B cell (primary cell): Measurements from ENCODE around the gene TMEM138. TPM values are rescaled to one million over a fixed set of nuclear protein-coding genes. Genes with fewer than 3 reads are reported as not detected.

Experiments
- ATAC-seq: fragments of 200-7000 bp; cut with Tn5 transposase; one replicate; pipeline ENCODE4 v1.10.0; 2021; ENCODE audit warnings: low read depth, mild to moderate bottlenecking, moderate number of reproducible peaks, moderate library complexity
- CTCF ChIA-PET: fragments of 350-600 bp; sonication (Branson Sonifier 250); formaldehyde crosslinking; loops from one replicate; lab custom pipeline; 2021; ENCODE audit warnings: antibody characterized with exemption, inconsistent platforms; lab: Charles Lee
- POLR2A ChIA-PET: fragments of 350-600 bp; sonication (Branson Sonifier 250); formaldehyde crosslinking; loops from one replicate; lab custom pipeline; 2021; ENCODE audit warnings: antibody characterized with exemption; lab: Charles Lee
- DNase-seq: peaks from one replicate; pipeline ENCODE4 v3.0.0; 2013
- H2AFZ ChIP-seq: 2 replicates; pipeline ENCODE4 v1.6.1; 2012; ENCODE audit warnings: mild to moderate bottlenecking, low read depth, low read length; ENCODE audit not compliant: insufficient read depth, poor library complexity, severe bottlenecking
- H3K27ac ChIP-seq, 2 donors: 1 replicate in 1 of 2; 2 replicates in 1 of 2; pipeline ENCODE4 v1.5.1; 2012 to 2013; ENCODE audit warnings: low read length in 2 of 2, mild to moderate bottlenecking in 2 of 2, moderate library complexity in 1 of 2
- H3K27me3 ChIP-seq, 4 experiments: fragments of 200-600 bp in 1 of 4; sonication (generic) in 1 of 4; replicated peaks in 1 of 4; 1 replicate in 2 of 4; 2 replicates in 2 of 4; pipeline versions ENCODE4 v1.6.1 to v1.7.0; 2013 to 2016; ENCODE audit warnings: low read length in 3 of 4, mild to moderate bottlenecking in 2 of 4, mixed read lengths in 1 of 4, moderate library complexity in 1 of 4; ENCODE audit not compliant: insufficient read depth in 4 of 4, control insufficient read depth in 3 of 4; ENCODE audit errors: control extremely low read depth in 1 of 4
- H3K36me3 ChIP-seq, 2 experiments: replicated peaks in 1 of 2; 1 replicate in 1 of 2; 2 replicates in 1 of 2; pipeline versions ENCODE4 v1.6.1 to v1.7.1; 2013; ENCODE audit warnings: low read length in 1 of 2; ENCODE audit not compliant: insufficient read depth in 2 of 2, control insufficient read depth in 1 of 2; ENCODE audit errors: control extremely low read depth in 1 of 2, extremely low read depth in 1 of 2
- H3K4me1 ChIP-seq, 2 donors: fragments of 200-600 bp in 1 of 2; sonication (generic) in 1 of 2; 1 replicate in 1 of 2; 2 replicates in 1 of 2; pipeline versions ENCODE4 v1.5.1 to v1.6.1; 2013 to 2017; ENCODE audit warnings: low read length in 2 of 2; ENCODE audit not compliant: control insufficient read depth in 2 of 2, insufficient read depth in 2 of 2
- H3K4me2 ChIP-seq: replicated peaks from 2 replicates; pipeline ENCODE3; 2012; ENCODE audit warnings: mild to moderate bottlenecking, low read depth, low read length; ENCODE audit not compliant: poor library complexity, severe bottlenecking
- H3K4me3 ChIP-seq, 5 experiments: fragments of 200-600 bp in 1 of 5; sonication (generic) in 1 of 5; 1 replicate in 3 of 5; 2 replicates in 2 of 5; pipeline versions ENCODE4 v1.5.1 to v1.7.0; 2011 to 2016; ENCODE audit warnings: low read length in 4 of 5, mild to moderate bottlenecking in 4 of 5, low read depth in 2 of 5, control low read depth in 1 of 5, moderate library complexity in 1 of 5; ENCODE audit not compliant: insufficient read depth in 1 of 5; ENCODE audit errors: control extremely low read depth in 1 of 5, extremely low read depth in 1 of 5
- H3K79me2 ChIP-seq: fragments of 200-600 bp; sonication (generic); one replicate; pipeline ENCODE4 v1.6.0; 2016; ENCODE audit warnings: low read length; ENCODE audit not compliant: control insufficient read depth, insufficient read depth
- H3K9ac ChIP-seq: fragments of 200-600 bp; sonication (generic); 2 replicates; pipeline ENCODE4 v1.6.1; 2017; ENCODE audit warnings: mild to moderate bottlenecking, low read length, moderate library complexity
- H3K9me3 ChIP-seq, 3 donors: one replicate each; pipeline versions ENCODE4 v1.6.1 to v1.7.1; 2013; ENCODE audit warnings: low read length in 2 of 3; ENCODE audit not compliant: control insufficient read depth in 2 of 3, insufficient read depth in 1 of 3; ENCODE audit errors: control extremely low read depth in 1 of 3
- H4K20me1 ChIP-seq: 2 replicates; pipeline ENCODE4 v1.6.0; 2012; ENCODE audit warnings: mild to moderate bottlenecking, low read length; ENCODE audit not compliant: insufficient read depth, control insufficient read depth, poor library complexity, severe bottlenecking
- H3K27ac Mint-ChIP-seq: one replicate; pipeline ENCODE4 v1.8.0; 2021; ENCODE audit warnings: mixed read lengths
- H3K27me3 Mint-ChIP-seq: one replicate; pipeline ENCODE4 v1.8.0; 2021; ENCODE audit warnings: mixed read lengths
- H3K4me1 Mint-ChIP-seq: one replicate; pipeline ENCODE4 v1.8.0; 2021; ENCODE audit warnings: mixed read lengths
- H3K4me3 Mint-ChIP-seq: one replicate; pipeline ENCODE4 v1.8.0; 2021; ENCODE audit warnings: mixed read lengths
- H3K9me3 Mint-ChIP-seq: one replicate; pipeline ENCODE4 v1.8.0; 2022; ENCODE audit warnings: mixed read lengths; ENCODE audit not compliant: insufficient read depth
- EZH2 ChIP-seq: IDR thresholded peaks from 2 replicates; pipeline ENCODE4 v1.6.1; 2012; ENCODE audit warnings: borderline replicate concordance, low read depth, mild to moderate bottlenecking, moderate library complexity, low read length; ENCODE audit not compliant: insufficient read depth, poor library complexity, severe bottlenecking
- WGBS: methylation state at CpG from one replicate; pipeline ENCODE4 v1.1.5; 2013; ENCODE audit warnings: missing lambda C conversion rate; ENCODE audit not compliant: insufficient coverage; 5-methylcytosine and 5-hydroxymethylcytosine counted together
- intact Hi-C: fragments of 100-400 bp; cut with micrococcal nuclease; formaldehyde crosslinking; loops from one replicate; pipeline ENCODE4 v1.10.0; 2022
- polyA plus RNA-seq: library from polyadenylated mRNA; depleted of rRNA; stranded (reverse); fragments of >200 nt; gene quantifications from 2 replicates; pipeline ENCODE4 v1.2.3, GENCODE V29; 2012
- total RNA-seq, 2 donors: library from RNA; stranded (reverse); fragments of 120-200 nt in 1 of 2; gene quantifications; 1 replicate in 1 of 2; 2 replicates in 1 of 2; pipeline versions ENCODE4 v1.2.3 to v1.2.4, GENCODE V29; 2013 to 2022
- TF ChIP-seq, protein P1 (sequence below): fragments of 200-600 bp; IDR thresholded peaks from one replicate; pipeline ENCODE4 v1.8.0; 2022; ENCODE audit warnings: antibody characterized with exemption, mild to moderate bottlenecking

Gene TMEM138
- total and polyA plus RNA-seq, 2 donors (not counting 1 experiment from before 2014, with no cell fraction given), result 66.6 to 84.3 TPM

DNA sequence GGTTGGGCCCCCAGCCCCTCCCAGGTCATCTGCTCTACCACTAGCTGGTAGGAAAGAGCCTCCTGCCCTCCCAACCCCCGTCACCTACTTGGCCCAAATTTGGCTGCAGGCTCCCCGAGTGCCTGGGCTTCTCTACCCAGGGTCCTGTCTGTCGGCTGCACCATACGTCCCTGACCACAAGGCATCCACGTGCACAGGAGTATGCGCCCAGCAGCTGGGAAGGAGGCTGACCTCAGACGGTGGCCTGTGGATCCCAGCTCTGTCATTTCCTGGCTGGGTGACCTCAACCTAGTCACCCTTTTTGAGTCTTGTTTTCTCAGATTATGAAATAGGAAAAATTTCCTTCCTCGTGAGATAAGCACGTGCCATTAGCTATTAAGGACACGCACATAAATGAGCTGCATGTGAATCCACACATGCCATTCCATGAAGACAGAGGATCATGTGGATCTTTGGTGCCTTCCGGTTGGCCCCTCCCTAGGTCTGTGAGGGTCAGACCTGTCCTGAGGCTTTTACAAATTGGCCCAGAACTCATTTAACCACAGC lies 14.2 kb upstream of the TMEM138 start:
- Mint-ChIP-seq H3K4me3 (no peak overlapping the region), H3K4me1 (peaks cover 36% of the 10 kb centered on the region), H3K27me3 (no peaks in the 10 kb centered on the region), H3K27ac (peak overlapping the region; percentile 56), H3K9me3 (no peaks in the 10 kb centered on the region)
- Histone ChIP-seq H3K9me3 (no peaks in the 10 kb centered on the region), H3K4me2 (no peak overlapping the region), H3K4me1 (peaks cover 3 to 18% of the 10 kb centered on the region in 2 donors), H2AFZ (no peak overlapping the region), H3K27me3 (no peaks in the 10 kb centered on the region), H3K36me3 (peaks cover 2 to 78% of the 10 kb centered on the region in 2 experiments), H3K27ac (no peak overlapping the region), H3K79me2 (peaks cover 19% of the 10 kb centered on the region), H3K4me3 (no peak overlapping the region), H4K20me1 (peaks cover 61% of the 10 kb centered on the region), H3K9ac (no peak overlapping the region)
- CTCF ChIA-PET, result interaction anchor here (3.0 to 3.2 kb wide), 2 partner anchors 12 to 37 kb away, joined by 22 to 30 read pairs; no protein-coding TSS in a partner anchor
- no peak for DNase-seq
- no peak for TF ChIP-seq EZH2
- TF ChIP-seq, protein P1, sequence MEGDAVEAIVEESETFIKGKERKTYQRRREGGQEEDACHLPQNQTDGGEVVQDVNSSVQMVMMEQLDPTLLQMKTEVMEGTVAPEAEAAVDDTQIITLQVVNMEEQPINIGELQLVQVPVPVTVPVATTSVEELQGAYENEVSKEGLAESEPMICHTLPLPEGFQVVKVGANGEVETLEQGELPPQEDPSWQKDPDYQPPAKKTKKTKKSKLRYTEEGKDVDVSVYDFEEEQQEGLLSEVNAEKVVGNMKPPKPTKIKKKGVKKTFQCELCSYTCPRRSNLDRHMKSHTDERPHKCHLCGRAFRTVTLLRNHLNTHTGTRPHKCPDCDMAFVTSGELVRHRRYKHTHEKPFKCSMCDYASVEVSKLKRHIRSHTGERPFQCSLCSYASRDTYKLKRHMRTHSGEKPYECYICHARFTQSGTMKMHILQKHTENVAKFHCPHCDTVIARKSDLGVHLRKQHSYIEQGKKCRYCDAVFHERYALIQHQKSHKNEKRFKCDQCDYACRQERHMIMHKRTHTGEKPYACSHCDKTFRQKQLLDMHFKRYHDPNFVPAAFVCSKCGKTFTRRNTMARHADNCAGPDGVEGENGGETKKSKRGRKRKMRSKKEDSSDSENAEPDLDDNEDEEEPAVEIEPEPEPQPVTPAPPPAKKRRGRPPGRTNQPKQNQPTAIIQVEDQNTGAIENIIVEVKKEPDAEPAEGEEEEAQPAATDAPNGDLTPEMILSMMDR, result no peak
- ATAC-seq, result no peak
- POLR2A ChIA-PET, result interaction anchor here (1.0 kb wide), 1 partner anchor 9 kb away, joined by 3 read pairs; no protein-coding TSS in a partner anchor
- whole genome bisulfite sequencing, result 92% methylated on average over 10 of the region's 11 CpGs
- intact Hi-C loops, result no loop called here

DNA sequence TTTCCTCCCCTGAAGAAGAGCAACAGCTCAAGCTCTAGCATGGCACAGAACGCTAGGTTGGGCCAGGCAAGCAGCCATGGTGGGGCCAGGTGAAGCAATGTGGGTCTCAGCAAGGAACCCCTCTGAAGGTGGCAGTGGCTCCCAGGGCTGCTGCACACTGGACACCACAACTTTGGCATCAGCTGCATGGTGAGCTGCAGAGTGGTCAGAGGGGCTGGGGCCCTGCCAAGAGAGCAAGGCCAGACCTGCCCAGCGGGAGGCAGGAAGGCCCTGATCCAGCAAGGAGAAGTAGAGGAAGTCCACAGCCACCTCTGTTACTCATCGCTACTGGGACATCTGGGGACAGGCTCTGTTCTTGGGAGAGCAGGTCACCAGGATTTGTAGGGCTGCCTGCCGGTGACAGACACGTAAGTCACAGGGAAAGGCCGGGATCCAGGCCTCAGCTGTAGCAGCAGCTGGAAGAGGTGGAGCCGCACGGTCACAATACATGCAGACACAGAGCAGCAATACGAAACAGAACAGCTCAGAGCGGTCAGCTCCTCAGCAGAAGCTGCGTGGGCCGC lies 12.9 kb upstream of the TMEM138 start:
- no peak overlapping the region for H2AFZ ChIP-seq
- Mint-ChIP-seq H3K4me3 (no peak overlapping the region), H3K9me3 (no peaks in the 10 kb centered on the region), H3K27me3 (no peaks in the 10 kb centered on the region), H3K4me1 (peaks cover 49% of the 10 kb centered on the region), H3K27ac (peak overlapping the region; percentile 37)
- CTCF ChIA-PET, result interaction anchor here (1.0 to 3.2 kb wide), 3 partner anchors 10 to 36 kb away, joined by 4 to 30 read pairs (median 22); no protein-coding TSS in a partner anchor
- no peaks in the 10 kb centered on the region for H3K27me3 ChIP-seq
- H3K4me3 ChIP-seq, result no peak overlapping the region
- no peak overlapping the region for H3K27ac ChIP-seq
- H4K20me1 ChIP-seq, result peaks cover 74% of the 10 kb centered on the region
- POLR2A ChIA-PET, result interaction anchor here (1.5 kb wide), 1 partner anchor 13 kb away, joined by 4 read pairs; the partner anchor contains the start of genes CYB561A3 and TMEM138
- no peak overlapping the region for H3K4me2 ChIP-seq
- peaks cover 2 to 88% of the 10 kb centered on the region in 2 experiments for H3K36me3 ChIP-seq
- 97% methylated on average over 11 of the region's 12 CpGs for WGBS
- ATAC-seq (no peak), DNase-seq (no peak)
- H3K9me3 ChIP-seq, result no peaks in the 10 kb centered on the region
- peaks cover 15 to 30% of the 10 kb centered on the region in 2 donors for H3K4me1 ChIP-seq
- intact Hi-C loops, result no loop called here
- no peak overlapping the region for H3K9ac ChIP-seq
- TF ChIP-seq, protein P1, result no peak
- no peak for TF ChIP-seq EZH2
- H3K79me2 ChIP-seq, result peaks cover 32% of the 10 kb centered on the region
